T-cell (primary cell): Measurements from ENCODE around the gene HERC2. TPM values are rescaled to one million over a fixed set of nuclear protein-coding genes. Genes with fewer than 3 reads are reported as not detected.

ENCODE experiments used
- ATAC-seq, 4 experiments: fragments of 200-7000 bp in 3 of 4; fragments of 150-1000 bp in 1 of 4; cut with Tn5 transposase; replicated peaks in 1 of 4; 1 replicate in 3 of 4; 2 replicates in 1 of 4; pipeline ENCODE4 v1.10.0; 2021; ENCODE audit warnings: moderate library complexity in 3 of 4, mild to moderate bottlenecking in 2 of 4, moderate number of reproducible peaks in 1 of 4
- CTCF ChIA-PET, 2 donors: fragments of 300-600 bp; sonication (Branson Sonifier 250); formaldehyde crosslinking; loops; one replicate each; lab custom pipeline; 2022; ENCODE audit warnings: antibody characterized with exemption in 2 of 2; lab: Charles Lee
- POLR2A ChIA-PET, 2 donors: fragments of 300-600 bp; sonication (Branson Sonifier 250); formaldehyde crosslinking; loops; one replicate each; lab custom pipeline; 2022; ENCODE audit warnings: antibody characterized with exemption in 2 of 2; lab: Charles Lee
- DNase-seq, 35 experiments: peaks; one replicate each; pipeline versions ENCODE4 v3.0.0 to v3.0.0-alpha.2; 2013 to 2023
- H3K27ac ChIP-seq: one replicate; pipeline ENCODE4 v1.5.1; 2013; ENCODE audit warnings: low read length
- H3K27me3 ChIP-seq, 2 experiments: replicated peaks in 1 of 2; 1 replicate in 1 of 2; 2 replicates in 1 of 2; pipeline versions ENCODE4 v1.6.1 to v1.7.0; 2013; ENCODE audit warnings: low read length in 1 of 2, mixed read lengths in 1 of 2; ENCODE audit not compliant: control insufficient read depth in 2 of 2, insufficient read depth in 2 of 2; ENCODE audit errors: extremely low read depth in 1 of 2
- H3K36me3 ChIP-seq, 2 donors: 1 replicate in 1 of 2; 2 replicates in 1 of 2; pipeline versions ENCODE4 v1.6.1 to v1.7.0; 2013; ENCODE audit warnings: low read length in 1 of 2; ENCODE audit not compliant: control insufficient read depth in 2 of 2, insufficient read depth in 1 of 2; ENCODE audit errors: extremely low read depth in 1 of 2
- H3K4me1 ChIP-seq, 2 experiments: 1 replicate in 1 of 2; 2 replicates in 1 of 2; pipeline versions ENCODE4 v1.6.1 to v1.7.0; 2013; ENCODE audit warnings: low read length in 2 of 2, mixed read lengths in 1 of 2; ENCODE audit not compliant: insufficient read depth in 2 of 2, control insufficient read depth in 1 of 2; ENCODE audit errors: extremely low read depth in 1 of 2
- H3K4me3 ChIP-seq, 2 donors: 1 replicate in 1 of 2; 2 replicates in 1 of 2; pipeline versions ENCODE4 v1.5.1 to v1.7.0; 2013; ENCODE audit warnings: mild to moderate bottlenecking in 2 of 2, low read length in 1 of 2, moderate library complexity in 1 of 2; ENCODE audit not compliant: control insufficient read depth in 1 of 2; ENCODE audit errors: extremely low read depth in 1 of 2
- H3K9me3 ChIP-seq: 2 replicates; pipeline ENCODE4 v1.7.0; 2013
- H3K27ac Mint-ChIP-seq, 2 donors: one replicate each; pipeline ENCODE4 v1.8.0; 2020 to 2021; ENCODE audit warnings: mild to moderate bottlenecking in 2 of 2, mixed read lengths in 2 of 2
- H3K27me3 Mint-ChIP-seq, 2 donors: one replicate each; pipeline ENCODE4 v1.8.0; 2021 to 2022; ENCODE audit warnings: mixed read lengths in 2 of 2
- H3K36me3 Mint-ChIP-seq: one replicate; pipeline ENCODE4 v1.8.0; 2021; ENCODE audit warnings: mixed read lengths
- H3K4me1 Mint-ChIP-seq, 3 donors: one replicate each; pipeline ENCODE4 v1.8.0; 2020 to 2022; ENCODE audit warnings: mixed read lengths in 3 of 3, mild to moderate bottlenecking in 1 of 3
- H3K4me3 Mint-ChIP-seq, 3 donors: one replicate each; pipeline ENCODE4 v1.8.0; 2020 to 2022; ENCODE audit warnings: mild to moderate bottlenecking in 3 of 3, mixed read lengths in 3 of 3, moderate library complexity in 3 of 3
- H3K9me3 Mint-ChIP-seq, 3 donors: one replicate each; pipeline ENCODE4 v1.8.0; 2020 to 2022; ENCODE audit warnings: mixed read lengths in 3 of 3
- WGBS: methylation state at CpG from one replicate; pipeline ENCODE4 v1.1.5; 2013; ENCODE audit warnings: missing lambda C conversion rate; ENCODE audit not compliant: insufficient coverage; 5-methylcytosine and 5-hydroxymethylcytosine counted together
- total RNA-seq, 35 experiments: library from RNA in 6 of 35; stranded (reverse) in 6 of 35; fragments of 120-200 nt in 1 of 35; gene quantifications; one replicate each; pipeline versions ENCODE4 v1.2.1 to v1.2.4 and lab custom pipeline; 2013 to 2026

HERC2 gene
- total RNA-seq, 5 donors from 2014 or later (not counting 1 experiment from before 2014, with no cell fraction given), result 46.4 to 65.5 (median 55.4) TPM

- H3K36me3 ChIP-seq, result peaks cover 9 to 39% of the 10 kb centered on the region in 2 donors
Observed at GRCh38 chr15:28260722-28261121, 61.3 kb downstream of the HERC2 start.

GRCh38 chr15:28260317-28260716 lies 61.7 kb downstream of the HERC2 start:
- Mint-ChIP-seq H3K27ac (no peak overlapping the region), H3K9me3 (no peaks in the 10 kb centered on the region), H3K4me3 (no peak overlapping the region), H3K4me1 (peaks cover 10 to 18% (median 16%) of the 10 kb centered on the region in 3 donors), H3K36me3 (peaks cover 63% of the 10 kb centered on the region), H3K27me3 (no peaks in the 10 kb centered on the region)
- no peak for DNase-seq
- Histone ChIP-seq H3K27ac (no peak overlapping the region), H3K4me1 (no peaks in the 10 kb centered on the region), H3K27me3 (no peaks in the 10 kb centered on the region), H3K9me3 (no peaks in the 10 kb centered on the region), H3K36me3 (peaks cover 10 to 37% of the 10 kb centered on the region in 2 donors), H3K4me3 (no peak overlapping the region)
- ATAC-seq, result no peak
- POLR2A ChIA-PET, result no interaction called here
- no CpG with 5 or more reads among the region's 3 CpGs for WGBS
- CTCF ChIA-PET, result no interaction called here

More at GRCh38 chr15:28260722-28261121, 61.3 kb downstream of the HERC2 start:
- no peaks in the 10 kb centered on the region for H3K9me3 Mint-ChIP-seq
- H3K27ac Mint-ChIP-seq, result no peak overlapping the region
- no peaks in the 10 kb centered on the region for H3K27me3 ChIP-seq
- ChIA-PET CTCF (no interaction called here), POLR2A (no interaction called here)
- WGBS, result 72% methylated on average over 4 of the region's 5 CpGs
- no peak overlapping the region for H3K4me3 Mint-ChIP-seq
- no peak overlapping the region for H3K4me3 ChIP-seq
- H3K27ac ChIP-seq, result no peak overlapping the region
- no peaks in the 10 kb centered on the region for H3K27me3 Mint-ChIP-seq
- H3K36me3 Mint-ChIP-seq, result peaks cover 63% of the 10 kb centered on the region
- no peaks in the 10 kb centered on the region for H3K4me1 ChIP-seq
- peaks cover 10 to 18% (median 16%) of the 10 kb centered on the region in 3 donors for H3K4me1 Mint-ChIP-seq
- no peaks in the 10 kb centered on the region for H3K9me3 ChIP-seq
- DNase-seq (no peak), ATAC-seq (no peak)

DNA sequence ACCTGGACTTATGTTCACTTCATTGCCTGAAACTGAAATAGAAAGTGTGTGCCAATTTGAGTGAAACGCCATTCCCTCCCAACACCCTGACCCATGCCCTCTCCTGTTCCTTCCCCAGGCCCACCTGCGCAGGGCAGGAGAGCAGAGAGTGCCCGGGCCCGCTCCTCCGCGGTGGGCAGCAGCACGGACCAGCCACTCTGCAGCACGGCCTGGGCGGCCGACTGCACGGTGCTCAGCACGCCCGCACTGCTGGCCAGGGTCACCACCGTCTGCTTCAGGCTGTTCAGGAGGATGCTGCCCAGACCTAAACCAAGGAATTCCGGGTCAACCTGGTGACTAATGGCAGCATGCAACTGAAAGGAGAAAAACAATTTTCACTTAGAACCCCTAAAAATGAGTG lies 66.0 kb downstream of the HERC2 start:
- Histone ChIP-seq H3K36me3 (peaks cover 20 to 37% of the 10 kb centered on the region in 2 donors), H3K4me3 (no peak overlapping the region), H3K4me1 (no peaks in the 10 kb centered on the region), H3K27ac (no peak overlapping the region), H3K27me3 (no peaks in the 10 kb centered on the region), H3K9me3 (no peaks in the 10 kb centered on the region)
- Mint-ChIP-seq H3K9me3 (no peaks in the 10 kb centered on the region), H3K4me1 (peaks cover 0 to 8% (median 8%) of the 10 kb centered on the region in 3 donors), H3K4me3 (no peak overlapping the region), H3K27ac (no peak overlapping the region), H3K36me3 (peaks cover 57% of the 10 kb centered on the region), H3K27me3 (no peaks in the 10 kb centered on the region)
- DNase-seq (no peak), ATAC-seq (no peak)
- 98% methylated on average over 12 of the region's 15 CpGs for WGBS
- ChIA-PET POLR2A (no interaction called here), CTCF (no interaction called here)

DNA sequence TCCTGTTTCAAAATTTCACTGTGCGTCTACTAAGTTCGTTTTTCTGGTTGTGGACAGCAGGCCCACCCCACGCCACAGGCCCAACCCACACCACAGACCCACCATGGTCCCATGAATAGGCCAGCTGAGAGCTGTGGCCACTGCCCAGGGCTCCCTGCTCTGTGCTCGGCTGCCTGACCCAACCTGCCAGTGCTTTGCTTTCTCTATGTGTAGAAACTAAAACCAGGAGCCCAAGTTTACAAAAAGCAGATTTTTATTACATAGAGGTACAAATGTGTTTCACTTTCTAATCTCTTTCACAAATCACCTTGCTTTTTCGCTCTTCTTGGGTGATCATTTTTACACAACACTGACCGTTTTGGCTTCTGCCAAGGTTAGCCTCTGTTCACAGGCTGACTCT lies 69.1 kb downstream of the HERC2 start:
- H3K27ac Mint-ChIP-seq, result no peak overlapping the region
- ChIA-PET CTCF (no interaction called here), POLR2A (no interaction called here)
- peaks cover 68% of the 10 kb centered on the region for H3K36me3 Mint-ChIP-seq
- ATAC-seq (no peak), DNase-seq (no peak)
- H3K9me3 Mint-ChIP-seq, result peaks cover 0 to 4% (median 0%) of the 10 kb centered on the region in 3 donors
- no peaks in the 10 kb centered on the region for H3K4me1 ChIP-seq
- H3K36me3 ChIP-seq, result peaks cover 26 to 45% of the 10 kb centered on the region in 2 donors
- H3K4me3 ChIP-seq, result no peak overlapping the region
- H3K27me3 Mint-ChIP-seq, result no peaks in the 10 kb centered on the region
- H3K9me3 ChIP-seq, result no peaks in the 10 kb centered on the region
- no peak overlapping the region for H3K4me3 Mint-ChIP-seq
- WGBS, result 94% methylated on average over 4 of the region's 6 CpGs
- no peaks in the 10 kb centered on the region for H3K27me3 ChIP-seq
- no peaks in the 10 kb centered on the region for H3K4me1 Mint-ChIP-seq
- no peak overlapping the region for H3K27ac ChIP-seq

DNA sequence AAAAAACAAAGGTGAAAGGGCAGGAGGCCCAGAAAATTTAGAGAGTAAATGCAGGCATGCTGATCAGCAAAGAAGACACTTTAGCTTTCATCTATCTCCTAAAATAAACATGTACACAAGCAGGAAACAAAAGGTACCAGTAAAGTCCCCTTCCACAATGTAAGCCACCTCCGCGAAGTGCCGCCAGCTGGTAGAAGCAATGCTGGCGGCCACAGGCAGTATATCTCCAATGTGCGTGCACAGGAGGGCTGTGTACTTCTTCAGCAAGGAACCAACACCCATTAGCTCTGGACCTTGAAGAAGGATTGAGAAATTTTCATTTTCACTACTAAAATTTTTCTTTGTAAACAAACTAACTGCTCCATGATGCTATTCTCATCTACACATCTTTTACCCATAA lies 75.4 kb downstream of the HERC2 start:
- peaks cover 17 to 47% of the 10 kb centered on the region in 2 donors for H3K36me3 ChIP-seq
- Mint-ChIP-seq H3K36me3 (peaks cover 68% of the 10 kb centered on the region), H3K4me3 (no peak overlapping the region), H3K27ac (no peak overlapping the region), H3K4me1 (no peaks in the 10 kb centered on the region), H3K27me3 (no peaks in the 10 kb centered on the region), H3K9me3 (peaks cover 0 to 18% (median 2%) of the 10 kb centered on the region in 3 donors)
- CTCF ChIA-PET, result no interaction called here
- no peak for DNase-seq
- no CpG with 5 or more reads among the region's 5 CpGs for WGBS
- H3K27me3 ChIP-seq, result no peaks in the 10 kb centered on the region
- no peak overlapping the region for H3K27ac ChIP-seq
- no peak for ATAC-seq
- no peak overlapping the region for H3K4me3 ChIP-seq
- no peaks in the 10 kb centered on the region for H3K4me1 ChIP-seq
- POLR2A ChIA-PET, result no interaction called here
- peaks cover 2% of the 10 kb centered on the region for H3K9me3 ChIP-seq

DNA sequence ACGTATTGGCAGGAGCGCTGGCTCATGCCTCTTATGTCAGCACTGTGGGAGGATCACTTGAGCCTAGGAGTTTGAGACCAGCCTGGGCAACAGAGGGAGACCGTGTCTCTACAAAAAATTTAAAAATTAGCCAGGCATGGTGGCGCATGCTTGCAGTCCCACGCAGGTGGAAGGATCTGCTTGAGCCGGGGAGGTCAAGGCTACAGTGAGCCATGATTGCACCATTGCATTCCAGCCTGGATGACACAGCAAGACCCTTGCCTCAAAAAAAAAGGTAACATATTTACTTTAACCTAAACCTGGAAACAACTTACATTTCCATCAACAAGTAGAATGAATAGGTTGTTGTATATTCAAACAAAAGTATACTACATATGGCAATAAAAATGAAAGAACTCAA lies 78.1 kb downstream of the HERC2 start:
- WGBS, result 100% methylated on average over 1 of the region's 6 CpGs
- Histone ChIP-seq H3K4me3 (no peak overlapping the region), H3K36me3 (peaks cover 14 to 44% of the 10 kb centered on the region in 2 donors), H3K27me3 (no peaks in the 10 kb centered on the region), H3K27ac (no peak overlapping the region), H3K4me1 (no peaks in the 10 kb centered on the region), H3K9me3 (peaks cover 2% of the 10 kb centered on the region)
- H3K9me3 Mint-ChIP-seq, result peaks cover 0 to 14% (median 2%) of the 10 kb centered on the region in 3 donors
- DNase-seq (no peak), ATAC-seq (no peak)
- POLR2A ChIA-PET, result no interaction called here
- no peak overlapping the region for H3K4me3 Mint-ChIP-seq
- no peak overlapping the region for H3K27ac Mint-ChIP-seq
- peaks cover 73% of the 10 kb centered on the region for H3K36me3 Mint-ChIP-seq
- H3K27me3 Mint-ChIP-seq, result no peaks in the 10 kb centered on the region
- no peaks in the 10 kb centered on the region for H3K4me1 Mint-ChIP-seq
- CTCF ChIA-PET, result no interaction called here

- H3K27ac Mint-ChIP-seq, result no peak overlapping the region
- Histone ChIP-seq H3K9me3 (peaks cover 2% of the 10 kb centered on the region), H3K36me3 (peaks cover 14 to 43% of the 10 kb centered on the region in 2 donors), H3K27me3 (no peaks in the 10 kb centered on the region), H3K27ac (no peak overlapping the region), H3K4me1 (no peaks in the 10 kb centered on the region), H3K4me3 (no peak overlapping the region)
- ChIA-PET CTCF (no interaction called here), POLR2A (no interaction called here)
- WGBS, result no CpG with 5 or more reads among the region's 1 CpG
- peaks cover 0 to 14% (median 2%) of the 10 kb centered on the region in 3 donors for H3K9me3 Mint-ChIP-seq
- no peak for DNase-seq
- no peak for ATAC-seq
- H3K36me3 Mint-ChIP-seq, result peaks cover 68% of the 10 kb centered on the region
- H3K4me3 Mint-ChIP-seq, result no peak overlapping the region
- H3K27me3 Mint-ChIP-seq, result no peaks in the 10 kb centered on the region
- H3K4me1 Mint-ChIP-seq, result peaks cover 0 to 3% (median 2%) of the 10 kb centered on the region in 3 donors
Observed at GRCh38 chr15:28243399-28243798, 78.6 kb downstream of the HERC2 start.
